OCI-M2 (cell line): Measurements from ENCODE around the gene C19orf47.

ENCODE experiments used
- DNase-seq: peaks from one replicate; lab custom pipeline; 2025; ENCODE audit not compliant: unreplicated experiment; lab: John Stamatoyannopoulos, UW

C19orf47 gene

GRCh38 chr19:40320558-40320935 lies 27.6 kb downstream of the C19orf47 start:
- DNase-seq, result no peak

GRCh38 chr19:40317338-40317737 lies 30.9 kb downstream of the C19orf47 start:
- DNase-seq, result no peak

GRCh38 chr19:40315812-40316470 lies 32.3 kb downstream of the C19orf47 start:
- no peak for DNase-seq

- DNase-seq, result no peak
Measured at GRCh38 chr19:40314656-40315055, 33.5 kb downstream of the C19orf47 start.

GRCh38 chr19:40313229-40313983 lies 34.8 kb downstream of the C19orf47 start:
- no peak for DNase-seq

- DNase-seq, result no peak
Measured at GRCh38 chr19:40312533-40312932, 35.7 kb downstream of the C19orf47 start.

- no peak for DNase-seq
Measured at GRCh38 chr19:40309666-40310065, 38.5 kb downstream of the C19orf47 start.

- DNase-seq, result no peak
Measured at GRCh38 chr19:40305403-40305802, 42.8 kb downstream of the C19orf47 start.

- DNase-seq, result no peak
Measured at GRCh38 chr19:40304306-40304705, 43.9 kb downstream of the C19orf47 start.

- DNase-seq, result no peak
Measured at GRCh38 chr19:40303765-40304164, 44.4 kb downstream of the C19orf47 start.

- no peak for DNase-seq
Measured at GRCh38 chr19:40302224-40303011, 45.8 kb downstream of the C19orf47 start.

- no peak for DNase-seq
Measured at GRCh38 chr19:40300668-40301067, 47.5 kb downstream of the C19orf47 start.

- DNase-seq, result no peak
Measured at GRCh38 chr19:40298026-40298425, 50.2 kb downstream of the C19orf47 start.

GRCh38 chr19:40294560-40294959 lies 53.6 kb downstream of the C19orf47 start:
- no peak for DNase-seq

GRCh38 chr19:40286971-40287421 lies 61.2 kb downstream of the C19orf47 start:
- DNase-seq, result no peak

GRCh38 chr19:40286235-40286970 lies 61.8 kb downstream of the C19orf47 start:
- DNase-seq, result no peak

GRCh38 chr19:40285353-40286234 lies 62.6 kb downstream of the C19orf47 start:
- peak; percentile 99 for DNase-seq

GRCh38 chr19:40284501-40285352 lies 63.5 kb downstream of the C19orf47 start, which contains the start of gene AKT2:
Gene AKT2, minus strand, starts transcription at chr19:40285345. Its CDS starts 20,078 bp downstream, at chr19:40265267.
- peak; percentile 89 for DNase-seq

GRCh38 chr19:40284251-40284500 lies 64.0 kb downstream of the C19orf47 start:
- DNase-seq, result no peak
